SU-DHL-6 (cell line): ENCODE data around the gene GFOD1.

ENCODE experiments used
- EZH2phosphoT487 ChIP-seq: fragments of 200-600 bp; sonication (generic), shearing (Covaris generic); conservative IDR thresholded peaks from 2 replicates; pipeline ENCODE4 v1.6.1; 2018; ENCODE audit warnings: mild to moderate bottlenecking, antibody characterized with exemption, low read length, moderate library complexity, mixed read lengths
- TF ChIP-seq, protein P1 (sequence below): fragments of 200-600 bp; sonication (generic); IDR thresholded peaks from one replicate; pipeline ENCODE4 v1.5.1; 2017; ENCODE audit warnings: antibody characterized with exemption, mild to moderate bottlenecking, low read length, moderate library complexity; ENCODE audit not compliant: insufficient read depth, poor library complexity, severe bottlenecking

DNA sequence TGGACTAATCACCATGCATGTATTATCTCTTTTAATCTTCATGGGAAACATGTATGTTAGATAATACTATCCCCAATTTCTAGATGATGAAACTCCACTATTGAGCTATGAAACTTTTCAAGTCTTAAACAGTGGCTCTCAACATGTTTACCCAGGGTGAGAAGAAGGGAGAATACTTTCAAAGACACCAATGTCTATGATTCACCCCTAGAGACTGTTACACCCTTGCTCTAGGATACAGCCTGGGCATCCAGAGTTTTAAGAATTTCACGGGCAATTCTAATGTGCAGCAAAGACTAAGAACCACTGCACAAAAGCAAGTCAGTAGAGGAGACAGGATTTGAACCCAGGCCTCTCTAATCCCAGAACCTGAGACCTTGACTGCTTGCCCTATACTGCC, 47.8 kb downstream of the GFOD1 start:
- TF ChIP-seq, protein P1, sequence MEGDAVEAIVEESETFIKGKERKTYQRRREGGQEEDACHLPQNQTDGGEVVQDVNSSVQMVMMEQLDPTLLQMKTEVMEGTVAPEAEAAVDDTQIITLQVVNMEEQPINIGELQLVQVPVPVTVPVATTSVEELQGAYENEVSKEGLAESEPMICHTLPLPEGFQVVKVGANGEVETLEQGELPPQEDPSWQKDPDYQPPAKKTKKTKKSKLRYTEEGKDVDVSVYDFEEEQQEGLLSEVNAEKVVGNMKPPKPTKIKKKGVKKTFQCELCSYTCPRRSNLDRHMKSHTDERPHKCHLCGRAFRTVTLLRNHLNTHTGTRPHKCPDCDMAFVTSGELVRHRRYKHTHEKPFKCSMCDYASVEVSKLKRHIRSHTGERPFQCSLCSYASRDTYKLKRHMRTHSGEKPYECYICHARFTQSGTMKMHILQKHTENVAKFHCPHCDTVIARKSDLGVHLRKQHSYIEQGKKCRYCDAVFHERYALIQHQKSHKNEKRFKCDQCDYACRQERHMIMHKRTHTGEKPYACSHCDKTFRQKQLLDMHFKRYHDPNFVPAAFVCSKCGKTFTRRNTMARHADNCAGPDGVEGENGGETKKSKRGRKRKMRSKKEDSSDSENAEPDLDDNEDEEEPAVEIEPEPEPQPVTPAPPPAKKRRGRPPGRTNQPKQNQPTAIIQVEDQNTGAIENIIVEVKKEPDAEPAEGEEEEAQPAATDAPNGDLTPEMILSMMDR = no peak
- no peak for TF ChIP-seq EZH2phosphoT487
